HEK293T (cell line): ENCODE measurements around the gene PTPRG.

Experiments used
- CTCF ChIA-PET: fragments of 350-600 bp; formaldehyde crosslinking; extraction: SDS; loops from one replicate; lab custom pipeline; 2021; ENCODE audit warnings: antibody characterized with exemption, inconsistent platforms; lab: Yijun Ruan, JAX
- POLR2A ChIA-PET: fragments of 350-600 bp; formaldehyde crosslinking; extraction: SDS; loops from one replicate; lab custom pipeline; 2020; ENCODE audit warnings: antibody characterized with exemption, inconsistent platforms; lab: Yijun Ruan, JAX
- DNase-seq: peaks from one replicate; pipeline ENCODE4 v3.0.0; 2012; ENCODE audit warnings: mixed read lengths; ENCODE audit errors: extremely low spot score
- ARNT ChIP-seq: fragments of 450-650 bp; IDR thresholded peaks from 2 replicates; pipeline ENCODE4 v1.6.1; 2017; ENCODE audit warnings: mild to moderate bottlenecking
- BHLHE40 ChIP-seq: fragments of 450-650 bp; IDR thresholded peaks from 2 replicates; pipeline ENCODE4 v1.6.1; 2016; ENCODE audit warnings: mild to moderate bottlenecking, moderate library complexity, borderline replicate concordance
- CTBP1 ChIP-seq: fragments of 450-650 bp; IDR thresholded peaks from 2 replicates; pipeline ENCODE4 v1.6.1; 2016; ENCODE audit warnings: borderline replicate concordance
- ELF4 ChIP-seq: fragments of 450-650 bp; IDR thresholded peaks from 2 replicates; pipeline ENCODE4 v1.6.1; 2017; ENCODE audit warnings: antibody characterized with exemption
- FOXA1 ChIP-seq: fragments of 450-650 bp; IDR thresholded peaks from 2 replicates; pipeline ENCODE4 v1.6.1; 2016; ENCODE audit warnings: mild to moderate bottlenecking
- FOXK2 ChIP-seq: fragments of 450-650 bp; IDR thresholded peaks from 2 replicates; pipeline ENCODE4 v1.6.1; 2016; ENCODE audit warnings: mild to moderate bottlenecking
- FOXM1 ChIP-seq: fragments of 450-650 bp; IDR thresholded peaks from 2 replicates; pipeline ENCODE4 v1.6.1; 2017; ENCODE audit warnings: mild to moderate bottlenecking, borderline replicate concordance
- HDGF ChIP-seq: fragments of 450-650 bp; IDR thresholded peaks from 2 replicates; pipeline ENCODE4 v1.6.1; 2017; ENCODE audit warnings: antibody characterized with exemption, borderline replicate concordance
- L3MBTL2 ChIP-seq: fragments of 450-650 bp; conservative IDR thresholded peaks from 2 replicates; pipeline ENCODE4 v1.6.1; 2016; ENCODE audit warnings: mild to moderate bottlenecking
- LEF1 ChIP-seq: fragments of 450-650 bp; IDR thresholded peaks from 2 replicates; pipeline ENCODE4 v1.6.1; 2017; ENCODE audit warnings: mild to moderate bottlenecking, borderline replicate concordance
- NFRKB ChIP-seq: fragments of 450-650 bp; IDR thresholded peaks from 2 replicates; pipeline ENCODE4 v1.6.1; 2016; ENCODE audit warnings: mild to moderate bottlenecking, moderate library complexity
- PKNOX1 ChIP-seq: fragments of 450-650 bp; IDR thresholded peaks from 2 replicates; pipeline ENCODE4 v1.6.1; 2016
- SP1 ChIP-seq: fragments of 450-650 bp; IDR thresholded peaks from 2 replicates; pipeline ENCODE4 v1.6.1; 2017
- SUZ12 ChIP-seq: fragments of 450-650 bp; IDR thresholded peaks from 2 replicates; pipeline ENCODE4 v1.6.1; 2016; ENCODE audit warnings: mild to moderate bottlenecking
- TARDBP ChIP-seq: fragments of 450-650 bp; IDR thresholded peaks from 2 replicates; pipeline ENCODE4 v1.6.1; 2016
- ZNF384 ChIP-seq: fragments of 450-650 bp; IDR thresholded peaks from 2 replicates; pipeline ENCODE4 v1.6.1; 2016

PTPRG gene

GRCh38 chr3:61673651-61674050 lies 112.3 kb downstream of the PTPRG start:
- no peak for TF ChIP-seq CTBP1
- no peak for TF ChIP-seq ARNT
- no peak for TF ChIP-seq SUZ12
- TF ChIP-seq FOXM1: no peak
- TF ChIP-seq HDGF: no peak
- TF ChIP-seq FOXA1: no peak
- TF ChIP-seq L3MBTL2: no peak
- POLR2A ChIA-PET: interaction anchor here (0.6 kb wide), 1 partner anchor 16 kb away, joined by 3 read pairs; no protein-coding TSS in a partner anchor
- CTCF ChIA-PET: interaction anchor here (0.7 kb wide), 1 partner anchor 143 kb away, joined by 5 read pairs; no protein-coding TSS in a partner anchor
- no peak for DNase-seq

GRCh38 chr3:61674596-61674995 lies 113.2 kb downstream of the PTPRG start:
- ChIA-PET CTCF (interaction anchor here (0.7 kb wide), 1 partner anchor 144 kb away, joined by 5 read pairs; no protein-coding TSS in a partner anchor), POLR2A (no interaction called here)

GRCh38 chr3:61679026-61679425 lies 117.7 kb downstream of the PTPRG start:
- DNase-seq: no peak
- POLR2A ChIA-PET: no interaction called here
- TF ChIP-seq NFRKB (no peak), SUZ12 (no peak), CTBP1 (no peak), SP1 (no peak), FOXA1 (no peak), ZNF384 (no peak), ARNT (no peak), TARDBP (no peak), L3MBTL2 (no peak), ELF4 (no peak), LEF1 (no peak), PKNOX1 (no peak), HDGF (no peak), BHLHE40 (no peak), FOXK2 (no peak), FOXM1 (no peak)
- CTCF ChIA-PET: no interaction called here

More at GRCh38 chr3:61674596-61674995, 113.2 kb downstream of the PTPRG start:
- TF ChIP-seq ZNF384: no peak
- TF ChIP-seq FOXM1: no peak
- TF ChIP-seq SUZ12: no peak
- TF ChIP-seq L3MBTL2: no peak
- no peak for TF ChIP-seq FOXK2
- TF ChIP-seq ELF4: no peak
- TF ChIP-seq HDGF: no peak
- TF ChIP-seq CTBP1: no peak
- no peak for TF ChIP-seq TARDBP
- TF ChIP-seq BHLHE40: no peak
- TF ChIP-seq PKNOX1: no peak
- TF ChIP-seq NFRKB: no peak
- no peak for TF ChIP-seq FOXA1
- TF ChIP-seq SP1: no peak
- TF ChIP-seq LEF1: no peak
- TF ChIP-seq ARNT: no peak
- DNase-seq: no peak

- no peak for DNase-seq
- no peak for TF ChIP-seq BHLHE40
- TF ChIP-seq ARNT: no peak
- no peak for TF ChIP-seq FOXK2
- no peak for TF ChIP-seq LEF1
- no peak for TF ChIP-seq FOXA1
- TF ChIP-seq ZNF384: no peak
- TF ChIP-seq SP1: no peak
- TF ChIP-seq NFRKB: no peak
- TF ChIP-seq SUZ12: no peak
- no peak for TF ChIP-seq ELF4
- TF ChIP-seq PKNOX1: no peak
- TF ChIP-seq CTBP1: no peak
- ChIA-PET POLR2A (interaction anchor here (0.6 kb wide), 1 partner anchor 9 kb away, joined by 3 read pairs; no protein-coding TSS in a partner anchor), CTCF (interaction anchor here (0.6 kb wide), 1 partner anchor 183 kb away, joined by 5 read pairs; no protein-coding TSS in a partner anchor)
Measured at GRCh38 chr3:61680617-61681016, 119.2 kb downstream of the PTPRG start.

- no peak for TF ChIP-seq SP1
- TF ChIP-seq PKNOX1: no peak
- no peak for TF ChIP-seq TARDBP
- no peak for TF ChIP-seq L3MBTL2
- TF ChIP-seq LEF1: no peak
- no peak for TF ChIP-seq FOXM1
- TF ChIP-seq ZNF384: no peak
- no peak for TF ChIP-seq ELF4
- no peak for TF ChIP-seq FOXK2
- POLR2A ChIA-PET: no interaction called here
- CTCF ChIA-PET: interaction anchor here (0.7 kb wide), 1 partner anchor 109 kb away, joined by 3 read pairs; no protein-coding TSS in a partner anchor
- no peak for DNase-seq
Measured at GRCh38 chr3:61681636-61682035, 120.3 kb downstream of the PTPRG start.
